Adrenal gland (tissue), 12 donors: Measurements from ENCODE around the gene MID1. TPM values are rescaled to one million over a fixed set of nuclear protein-coding genes. Genes with fewer than 3 reads are reported as not detected.

Experiments
- DNase-seq, 7 donors: peaks; one replicate each; pipeline ENCODE4 v3.0.0-alpha.2; 2019 to 2020
- H3K27ac ChIP-seq, 5 donors: fragments of 200-600 bp; sonication (generic) in 4 of 5; 1 replicate in 3 of 5; 2 replicates in 2 of 5; pipeline versions ENCODE4 v1.5.1 to v1.8.0; 2016 to 2020; ENCODE audit warnings: mild to moderate bottlenecking in 1 of 5
- H3K27me3 ChIP-seq: fragments of 200-600 bp; 2 replicates; pipeline ENCODE4 v1.8.0; 2021
- H3K36me3 ChIP-seq, 2 donors: fragments of 200-600 bp; replicated peaks in 1 of 2; 1 replicate in 1 of 2; 2 replicates in 1 of 2; pipeline versions ENCODE4 v1.5.1 to v1.8.0; 2018 to 2022
- H3K4me1 ChIP-seq, 2 donors: fragments of 200-600 bp; replicated peaks in 1 of 2; 1 replicate in 1 of 2; 2 replicates in 1 of 2; pipeline versions ENCODE4 v1.5.1 to v1.8.0; 2018 to 2021
- H3K4me3 ChIP-seq, 4 donors: fragments of 200-600 bp; sonication (generic) in 3 of 4; one replicate each; pipeline ENCODE4 v1.5.1; 2016 to 2018
- H3K9me3 ChIP-seq, 3 donors: fragments of 200-600 bp; sonication (generic) in 1 of 3; replicated peaks in 1 of 3; 1 replicate in 2 of 3; 2 replicates in 1 of 3; pipeline versions ENCODE4 v1.5.1 to v1.8.0; 2016 to 2021
- CTCF ChIP-seq, 6 experiments: fragments of 450-650 bp in 4 of 6; fragments of 200-600 bp in 2 of 6; sonication (generic) in 1 of 6; IDR thresholded peaks; 1 replicate in 5 of 6; 2 replicates in 1 of 6; pipeline versions ENCODE4 v1.5.1 to v1.8.0; 2016 to 2021; ENCODE audit warnings: antibody characterized with exemption in 6 of 6, mild to moderate bottlenecking in 2 of 6, moderate library complexity in 1 of 6
- POLR2A ChIP-seq, 2 donors: fragments of 450-650 bp; IDR thresholded peaks; one replicate each; pipeline ENCODE4 v1.6.1; 2017; ENCODE audit warnings: antibody characterized with exemption in 2 of 2, mild to moderate bottlenecking in 2 of 2, moderate library complexity in 1 of 2
- WGBS, 4 donors: extraction: QIAGEN DNeasy Blood & Tissue Kit in 2 of 4; methylation state at CpG; one replicate each; pipeline versions ENCODE4 v1.1.5 to v1.1.7; 2013 to 2017; 5-methylcytosine and 5-hydroxymethylcytosine counted together
- intact Hi-C, 2 donors: fragments of 100-400 bp; cut with DNase I; formaldehyde crosslinking; loops; one replicate each; pipeline versions ENCODE4 v1.14.1 to v1.15.0; 2022 to 2023
- polyA plus RNA-seq, 3 donors: library from polyadenylated mRNA; stranded (reverse); fragments of 200-250 nt in 2 of 3; fragments of 350-450 nt in 1 of 3; fragmentation: Illumina TruSeq in 1 of 3; extraction: RNeasy Lipid Tissue Mini Kit (QIAGEN cat#74804) in 1 of 3; gene quantifications; one replicate each; pipeline ENCODE4 v1.2.3, GENCODE V29; 2013 to 2014
- total RNA-seq, 9 donors: library from RNA; depleted of rRNA in 4 of 9; stranded (reverse); fragments of >200 nt in 4 of 9; fragments of 120-200 nt in 1 of 9; fragmentation: NEBNext Ultra II Directional in 1 of 9; extraction: Animal tissue kit (Norgen Biotek cat#: 25700) in 1 of 9; gene quantifications; one replicate each; pipeline versions ENCODE4 v1.1.0 to v1.2.4, GENCODE V29; 2013 to 2023
- donor health status: healthy with polysubstance abuse.
- donor health status: Bipolar disorder and iron deficiency.
- donor health status: DM: yes; HTN: yes; CAD: no.
- donor health status: DM: no; HTN: no; CAD: no.
- donor health status: DM: no; HTN: no; CAD: no.
- donor health status: DM: yes; HTN: yes; CAD: no.

The MID1 gene
- total and polyA plus RNA-seq, 12 donors, result 3.6 to 19.4 (median 7.7) TPM

DNA sequence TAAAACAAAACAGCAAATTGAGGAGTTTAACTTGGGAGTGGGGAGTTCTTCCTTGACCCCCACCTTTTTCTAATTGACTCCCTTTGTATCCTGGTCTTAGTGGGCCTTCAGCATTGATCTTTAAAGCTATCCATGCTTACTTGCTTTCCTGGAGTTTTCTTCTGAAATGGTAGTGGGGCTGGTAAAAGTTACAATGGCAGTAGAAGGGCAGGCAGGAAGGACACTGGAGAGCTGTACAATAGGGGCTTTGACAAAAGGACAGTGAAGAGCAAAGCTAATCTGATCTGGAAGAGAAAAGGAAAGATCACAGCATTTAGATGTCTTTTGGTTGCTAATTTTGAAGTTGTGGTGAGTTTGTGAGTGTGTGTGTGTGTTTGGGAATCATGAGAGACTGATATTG lies 111.5 kb downstream of the MID1 start:
- H3K27ac ChIP-seq, result no peak overlapping the region
- intact Hi-C loops, result no loop called here
- no peak for DNase-seq
- TF ChIP-seq POLR2A (IDR thresholded peaks at IDR 0.05), result no peak
- no peak for TF ChIP-seq CTCF (IDR thresholded peaks at IDR 0.05)
- H3K9me3 ChIP-seq, result no peaks in the 10 kb centered on the region
- H3K4me1 ChIP-seq, result no peaks in the 10 kb centered on the region
- no peaks in the 10 kb centered on the region for H3K36me3 ChIP-seq
- no peak overlapping the region for H3K4me3 ChIP-seq
- no peaks in the 10 kb centered on the region for H3K27me3 ChIP-seq

GRCh38 chrX:10507876-10508275 lies 112.5 kb downstream of the MID1 start:
- no peak for DNase-seq
- intact Hi-C loops, result no loop called here
- no peak overlapping the region for H3K4me3 ChIP-seq
- no peak overlapping the region for H3K27ac ChIP-seq
- TF ChIP-seq POLR2A (IDR thresholded peaks at IDR 0.05) (no peak), CTCF (IDR thresholded peaks at IDR 0.05) (no peak)
- H3K9me3 ChIP-seq, result no peaks in the 10 kb centered on the region
- no peaks in the 10 kb centered on the region for H3K36me3 ChIP-seq
- WGBS, 4 donors, result 74 to 100% (median 85%) methylated on average over 2 of the region's 2 CpGs
- no peaks in the 10 kb centered on the region for H3K27me3 ChIP-seq
- H3K4me1 ChIP-seq, result no peaks in the 10 kb centered on the region

DNA sequence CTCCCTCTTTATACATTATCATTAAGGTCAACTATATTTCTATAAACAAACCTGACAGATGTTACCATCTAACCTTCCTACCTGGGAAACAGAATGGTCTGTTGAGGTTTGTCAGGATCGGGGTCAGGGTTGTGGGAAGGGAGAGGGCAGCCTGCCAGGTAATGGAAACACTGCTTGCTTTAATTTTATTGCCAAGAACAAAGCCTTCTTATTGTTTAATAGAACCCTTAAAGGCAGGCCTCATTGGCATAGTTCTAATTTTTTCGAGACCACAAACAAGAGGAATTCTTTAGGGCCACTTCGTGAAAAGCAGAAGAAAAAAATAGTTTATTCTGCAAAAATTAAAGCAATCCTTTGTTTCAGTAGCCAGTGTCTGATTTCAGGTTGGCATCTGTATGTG lies 113.2 kb downstream of the MID1 start:
- H3K4me1 ChIP-seq, result no peaks in the 10 kb centered on the region
- no peaks in the 10 kb centered on the region for H3K27me3 ChIP-seq
- H3K36me3 ChIP-seq, result no peaks in the 10 kb centered on the region
- intact Hi-C loops, result no loop called here
- no peaks in the 10 kb centered on the region for H3K9me3 ChIP-seq
- no peak for TF ChIP-seq CTCF (IDR thresholded peaks at IDR 0.05)
- TF ChIP-seq POLR2A (IDR thresholded peaks at IDR 0.05), result no peak
- DNase-seq, result no peak
- no peak overlapping the region for H3K4me3 ChIP-seq
- 43 to 54% (median 46%) methylated on average over 3 of the region's 3 CpGs for WGBS, 4 donors
- no peak overlapping the region for H3K27ac ChIP-seq

DNA sequence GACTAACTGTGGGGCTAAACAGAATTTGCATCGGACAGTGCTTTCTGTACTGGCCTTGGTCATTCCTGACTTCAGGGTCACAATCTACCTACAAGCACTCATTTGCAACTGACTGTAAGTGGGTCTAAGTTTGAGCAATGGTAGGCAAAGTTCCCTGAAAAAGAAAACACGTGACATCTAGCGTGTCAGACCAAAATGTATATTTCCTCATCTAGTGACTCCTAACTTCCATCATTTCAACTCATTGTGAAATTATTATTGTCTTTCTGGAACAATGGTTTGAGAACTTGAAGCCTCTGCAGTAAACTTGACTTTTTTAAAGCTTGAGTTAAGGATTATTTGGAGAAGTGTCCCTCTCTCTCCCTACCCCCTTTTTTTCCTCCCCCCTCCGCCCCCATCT lies 113.6 kb downstream of the MID1 start:
- H3K36me3 ChIP-seq, result no peaks in the 10 kb centered on the region
- no peak for DNase-seq
- no peak overlapping the region for H3K4me3 ChIP-seq
- no peaks in the 10 kb centered on the region for H3K27me3 ChIP-seq
- no peaks in the 10 kb centered on the region for H3K9me3 ChIP-seq
- H3K4me1 ChIP-seq, result no peaks in the 10 kb centered on the region
- TF ChIP-seq CTCF (IDR thresholded peaks at IDR 0.05), result no peak
- H3K27ac ChIP-seq, result no peak overlapping the region
- WGBS, 4 donors, result 68 to 90% (median 74%) methylated on average over 4 of the region's 4 CpGs
- intact Hi-C loops, result no loop called here
